ENCODE data around the gene GRB14.

Gene GRB14

GRCh38 chr2:164514491-164514890, 106.8 kb downstream of the GRB14 start:
- no peaks in the 10 kb centered on the region for H3K36me3 ChIP-seq (ENCODE audit: insufficient read depth)
- no peak overlapping the region for H3K27ac ChIP-seq
- no peak overlapping the region for H3K9ac ChIP-seq
- H3K27me3 ChIP-seq (ENCODE audit: insufficient read depth, low read depth) = no peaks in the 10 kb centered on the region
- H3K4me3 ChIP-seq (IDR thresholded peaks at IDR 0.05; ENCODE audit: insufficient read depth, low read depth, low read length) = no peak overlapping the region
- no peak for TF ChIP-seq CTCF (conservative IDR thresholded peaks at IDR 0.05; ENCODE audit: low read depth, low read length)
- H3K4me1 ChIP-seq (ENCODE audit: low read depth, poor library complexity, severe bottlenecking) = no peaks in the 10 kb centered on the region
- no peak overlapping the region for H3K4me2 ChIP-seq
- H4K20me1 ChIP-seq (ENCODE audit: insufficient read depth) = no peaks in the 10 kb centered on the region
- no peaks in the 10 kb centered on the region for H3K79me2 ChIP-seq (ENCODE audit: insufficient read depth, low read depth)
- H2AFZ ChIP-seq (ENCODE audit: low read depth) = no peak overlapping the region

- no peak overlapping the region for H3K4me3 ChIP-seq (IDR thresholded peaks at IDR 0.05; ENCODE audit: insufficient read depth, low read depth, low read length)
- H3K27ac ChIP-seq = no peak overlapping the region
- no peak overlapping the region for H2AFZ ChIP-seq (ENCODE audit: low read depth)
- H4K20me1 ChIP-seq (ENCODE audit: insufficient read depth) = no peaks in the 10 kb centered on the region
- H3K9ac ChIP-seq = no peak overlapping the region
- no peaks in the 10 kb centered on the region for H3K36me3 ChIP-seq (ENCODE audit: insufficient read depth)
- no peak for TF ChIP-seq CTCF (conservative IDR thresholded peaks at IDR 0.05; ENCODE audit: low read depth, low read length)
- H3K4me1 ChIP-seq (ENCODE audit: low read depth, poor library complexity, severe bottlenecking) = no peaks in the 10 kb centered on the region
- no peaks in the 10 kb centered on the region for H3K79me2 ChIP-seq (ENCODE audit: insufficient read depth, low read depth)
- H3K4me2 ChIP-seq = no peak overlapping the region
- no peaks in the 10 kb centered on the region for H3K27me3 ChIP-seq (ENCODE audit: insufficient read depth, low read depth)
These were observed 108.4 kb downstream of the GRB14 start for GRCh38 chr2:164512871-164513270.

GRCh38 chr2:164511738-164512137, 109.5 kb downstream of the GRB14 start:
- no peak overlapping the region for H2AFZ ChIP-seq (ENCODE audit: low read depth)
- H3K9ac ChIP-seq = no peak overlapping the region
- no peaks in the 10 kb centered on the region for H3K36me3 ChIP-seq (ENCODE audit: insufficient read depth)
- no peaks in the 10 kb centered on the region for H3K79me2 ChIP-seq (ENCODE audit: insufficient read depth, low read depth)
- H3K27me3 ChIP-seq (ENCODE audit: insufficient read depth, low read depth) = no peaks in the 10 kb centered on the region
- H3K27ac ChIP-seq = no peak overlapping the region
- H4K20me1 ChIP-seq (ENCODE audit: insufficient read depth) = no peaks in the 10 kb centered on the region
- no peak overlapping the region for H3K4me2 ChIP-seq
- TF ChIP-seq CTCF (conservative IDR thresholded peaks at IDR 0.05; ENCODE audit: low read depth, low read length) = no peak
- H3K4me1 ChIP-seq (ENCODE audit: low read depth, poor library complexity, severe bottlenecking) = no peaks in the 10 kb centered on the region
- H3K4me3 ChIP-seq (IDR thresholded peaks at IDR 0.05; ENCODE audit: insufficient read depth, low read depth, low read length) = no peak overlapping the region

GRCh38 chr2:164510895-164511294, 110.4 kb downstream of the GRB14 start:
- no peak for TF ChIP-seq CTCF (conservative IDR thresholded peaks at IDR 0.05; ENCODE audit: low read depth, low read length)
- H3K27me3 ChIP-seq (ENCODE audit: insufficient read depth, low read depth) = no peaks in the 10 kb centered on the region
- no peaks in the 10 kb centered on the region for H4K20me1 ChIP-seq (ENCODE audit: insufficient read depth)

More at GRCh38 chr2:164510895-164511294, 110.4 kb downstream of the GRB14 start:
- H3K4me1 ChIP-seq (ENCODE audit: low read depth, poor library complexity, severe bottlenecking) = no peaks in the 10 kb centered on the region
- H3K79me2 ChIP-seq (ENCODE audit: insufficient read depth, low read depth) = no peaks in the 10 kb centered on the region
- no peak overlapping the region for H2AFZ ChIP-seq (ENCODE audit: low read depth)
- H3K4me3 ChIP-seq (IDR thresholded peaks at IDR 0.05; ENCODE audit: insufficient read depth, low read depth, low read length) = no peak overlapping the region
- H3K4me2 ChIP-seq = no peak overlapping the region
- no peak overlapping the region for H3K9ac ChIP-seq
- no peak overlapping the region for H3K27ac ChIP-seq
- no peaks in the 10 kb centered on the region for H3K36me3 ChIP-seq (ENCODE audit: insufficient read depth)
